NCI-H226 (cell line): ENCODE results near the gene SLC22A23.

ENCODE experiments used
- DNase-seq: peaks from one replicate; pipeline ENCODE4 v3.0.0-alpha.2; 2015

SLC22A23 gene

GRCh38 chr6:3444276-3445088 is 12.4 kb downstream of the SLC22A23 start:
- DNase-seq: no peak

- no peak for DNase-seq
Observed at GRCh38 chr6:3443221-3443515, 13.7 kb downstream of the SLC22A23 start.

GRCh38 chr6:3442431-3443220 is 14.2 kb downstream of the SLC22A23 start:
- peak; percentile 86 for DNase-seq

GRCh38 chr6:3440911-3441310 is 15.9 kb downstream of the SLC22A23 start:
- no peak for DNase-seq

GRCh38 chr6:3439961-3440360 is 16.9 kb downstream of the SLC22A23 start:
- no peak for DNase-seq

- no peak for DNase-seq
Observed at GRCh38 chr6:3438190-3439167, 18.4 kb downstream of the SLC22A23 start.

- no peak for DNase-seq
Observed at GRCh38 chr6:3433005-3433404, 23.8 kb downstream of the SLC22A23 start.

GRCh38 chr6:3432416-3432815 is 24.4 kb downstream of the SLC22A23 start:
- DNase-seq: no peak

GRCh38 chr6:3431994-3432393 is 24.9 kb downstream of the SLC22A23 start:
- DNase-seq: no peak

- no peak for DNase-seq
Observed at GRCh38 chr6:3429211-3429610, 27.6 kb downstream of the SLC22A23 start.

- no peak for DNase-seq
Observed at GRCh38 chr6:3428700-3429099, 28.1 kb downstream of the SLC22A23 start.

GRCh38 chr6:3428247-3428646 is 28.6 kb downstream of the SLC22A23 start:
- DNase-seq: no peak

- no peak for DNase-seq
Observed at GRCh38 chr6:3427687-3428085, 29.2 kb downstream of the SLC22A23 start.

GRCh38 chr6:3426927-3427686 is 29.7 kb downstream of the SLC22A23 start:
- DNase-seq: no peak

- no peak for DNase-seq
Observed at GRCh38 chr6:3426091-3426926, 30.5 kb downstream of the SLC22A23 start.

- no peak for DNase-seq
Observed at GRCh38 chr6:3425574-3425973, 31.3 kb downstream of the SLC22A23 start.

GRCh38 chr6:3424185-3424927 is 32.5 kb downstream of the SLC22A23 start:
- no peak for DNase-seq

GRCh38 chr6:3423439-3424184 is 33.2 kb downstream of the SLC22A23 start:
- DNase-seq: no peak

- no peak for DNase-seq
Observed at GRCh38 chr6:3422435-3423070, 34.3 kb downstream of the SLC22A23 start.
